OCI-LY7 (cell line): ENCODE data around the gene ERC1.

Experiments used
- CTCF ChIP-seq: fragments of 200-600 bp; sonication (generic); conservative IDR thresholded peaks from 2 replicates; pipeline ENCODE4 v1.5.1; 2014; ENCODE audit warnings: mild to moderate bottlenecking, antibody characterized with exemption, low read length, moderate library complexity, mixed read lengths
- EZH2phosphoT487 ChIP-seq: fragments of 200-600 bp; sonication (generic); IDR thresholded peaks from 2 replicates; pipeline ENCODE4 v1.6.1; 2018; ENCODE audit warnings: low read depth, borderline replicate concordance, mild to moderate bottlenecking, mixed run types, antibody characterized with exemption, low read length, moderate library complexity, mixed read lengths

DNA sequence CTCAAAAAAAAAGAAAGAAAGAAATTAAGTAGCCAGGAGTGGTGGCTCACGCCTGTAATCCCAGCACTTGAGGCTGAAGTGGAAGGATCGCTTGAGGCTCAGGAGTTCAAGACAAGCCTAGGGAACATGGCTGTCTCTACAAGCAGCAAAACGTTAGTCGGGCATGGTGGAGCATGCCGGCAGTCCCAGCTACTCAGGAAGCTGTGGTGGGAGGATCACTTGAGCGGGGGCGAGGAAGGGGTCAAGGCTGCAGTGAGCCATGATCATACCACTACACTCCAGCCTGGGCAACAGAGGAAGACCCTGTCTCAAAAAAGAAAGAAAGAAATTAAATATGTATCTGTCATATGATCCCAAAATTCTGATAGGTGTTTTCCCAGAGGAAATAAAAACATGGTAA lies 46.8 kb upstream of the ERC1 start:
- TF ChIP-seq CTCF (no peak), EZH2phosphoT487 (no peak)
